Progenitor cell of endocrine pancreas (in vitro differentiated cells): ENCODE results near the gene DGKG. TPM values are rescaled to one million over a fixed set of nuclear protein-coding genes. Genes with fewer than 3 reads are reported as not detected.

Experiments used
- DNase-seq: peaks from one replicate; pipeline ENCODE4 v3.0.0; 2021; ENCODE audit warnings: low spot score; ENCODE audit not compliant: unreplicated experiment
- H3K27ac Mint-ChIP-seq: 2 replicates; pipeline ENCODE4 v1.8.0; 2021; ENCODE audit warnings: mild to moderate bottlenecking, moderate library complexity, mixed read lengths
- H3K27me3 Mint-ChIP-seq: 2 replicates; pipeline ENCODE4 v1.8.0; 2021; ENCODE audit warnings: mixed read lengths
- H3K36me3 Mint-ChIP-seq: 2 replicates; pipeline ENCODE4 v1.8.0; 2022; ENCODE audit warnings: mixed read lengths; ENCODE audit not compliant: insufficient read depth
- H3K4me1 Mint-ChIP-seq: 2 replicates; pipeline ENCODE4 v1.8.0; 2021; ENCODE audit warnings: low read depth, mixed read lengths
- H3K4me3 Mint-ChIP-seq: 2 replicates; pipeline ENCODE4 v1.8.0; 2021; ENCODE audit warnings: low read depth, mild to moderate bottlenecking, moderate library complexity, mixed read lengths
- H3K9me3 Mint-ChIP-seq: 2 replicates; pipeline ENCODE4 v1.8.0; 2021; ENCODE audit warnings: low read depth, mixed read lengths
- total RNA-seq: library from RNA; stranded (reverse); gene quantifications from 2 replicates; pipeline ENCODE4 v1.2.1, GENCODE V29; 2021
- TF ChIP-seq, protein P1 (sequence below): fragments of 200-600 bp; sonication (generic); IDR thresholded peaks from one replicate; pipeline ENCODE4 v1.5.0; 2021; ENCODE audit warnings: antibody characterized with exemption, mild to moderate bottlenecking; ENCODE audit not compliant: unreplicated experiment

Gene DGKG
- total RNA-seq, 1 donor from 2014 or later = 0.17 TPM

GRCh38 chr3:186383026-186383993 lies 21.3 kb upstream of the DGKG start:
- DNase-seq = no peak
- TF ChIP-seq, protein P1, sequence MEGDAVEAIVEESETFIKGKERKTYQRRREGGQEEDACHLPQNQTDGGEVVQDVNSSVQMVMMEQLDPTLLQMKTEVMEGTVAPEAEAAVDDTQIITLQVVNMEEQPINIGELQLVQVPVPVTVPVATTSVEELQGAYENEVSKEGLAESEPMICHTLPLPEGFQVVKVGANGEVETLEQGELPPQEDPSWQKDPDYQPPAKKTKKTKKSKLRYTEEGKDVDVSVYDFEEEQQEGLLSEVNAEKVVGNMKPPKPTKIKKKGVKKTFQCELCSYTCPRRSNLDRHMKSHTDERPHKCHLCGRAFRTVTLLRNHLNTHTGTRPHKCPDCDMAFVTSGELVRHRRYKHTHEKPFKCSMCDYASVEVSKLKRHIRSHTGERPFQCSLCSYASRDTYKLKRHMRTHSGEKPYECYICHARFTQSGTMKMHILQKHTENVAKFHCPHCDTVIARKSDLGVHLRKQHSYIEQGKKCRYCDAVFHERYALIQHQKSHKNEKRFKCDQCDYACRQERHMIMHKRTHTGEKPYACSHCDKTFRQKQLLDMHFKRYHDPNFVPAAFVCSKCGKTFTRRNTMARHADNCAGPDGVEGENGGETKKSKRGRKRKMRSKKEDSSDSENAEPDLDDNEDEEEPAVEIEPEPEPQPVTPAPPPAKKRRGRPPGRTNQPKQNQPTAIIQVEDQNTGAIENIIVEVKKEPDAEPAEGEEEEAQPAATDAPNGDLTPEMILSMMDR = no peak
- peaks cover 4% of the 10 kb centered on the region for H3K9me3 Mint-ChIP-seq
- H3K4me3 Mint-ChIP-seq = no peak overlapping the region
- H3K36me3 Mint-ChIP-seq = no peaks in the 10 kb centered on the region
- peak overlapping the region; percentile 82 for H3K27ac Mint-ChIP-seq
- H3K4me1 Mint-ChIP-seq = peaks cover 17% of the 10 kb centered on the region
- H3K27me3 Mint-ChIP-seq = peaks cover 46% of the 10 kb centered on the region

DNA sequence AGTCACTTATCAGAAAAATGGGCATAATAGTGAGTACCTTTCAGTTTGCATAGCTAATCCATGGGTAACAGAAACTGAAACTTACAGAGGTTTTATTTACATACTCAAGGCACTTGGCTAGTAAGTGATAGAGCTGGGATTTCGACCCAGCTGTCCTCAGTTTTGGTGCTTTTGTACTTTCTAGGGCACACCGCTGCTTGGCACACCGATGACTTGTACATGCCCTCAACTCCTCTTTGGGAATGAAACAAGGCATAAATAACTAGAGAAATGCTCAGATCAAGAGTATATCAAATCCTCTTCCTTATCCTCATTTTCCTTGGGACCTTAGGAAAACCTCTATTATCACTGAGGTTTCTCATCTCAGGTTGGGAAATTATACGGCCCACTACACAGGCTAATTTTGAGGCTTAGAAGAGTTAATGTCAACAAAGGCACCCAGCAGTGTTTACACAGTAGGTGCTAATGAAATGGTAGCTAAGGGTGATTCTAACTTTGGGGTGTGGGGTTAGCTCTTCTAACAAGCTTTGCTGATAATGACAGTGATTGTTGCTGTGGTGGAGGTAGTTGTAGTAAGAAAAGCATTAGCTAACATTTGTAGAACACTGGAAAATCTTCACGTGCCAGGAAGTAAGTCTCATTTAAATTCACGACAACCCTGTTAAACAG lies 20.3 kb upstream of the DGKG start:
- H3K4me1 Mint-ChIP-seq = peaks cover 17% of the 10 kb centered on the region
- no peaks in the 10 kb centered on the region for H3K36me3 Mint-ChIP-seq
- no peak overlapping the region for H3K27ac Mint-ChIP-seq
- H3K4me3 Mint-ChIP-seq = peak overlapping the region; percentile 6
- DNase-seq = no peak
- peaks cover 7% of the 10 kb centered on the region for H3K9me3 Mint-ChIP-seq
- TF ChIP-seq, protein P1 = no peak
- H3K27me3 Mint-ChIP-seq = peaks cover 51% of the 10 kb centered on the region

DNA sequence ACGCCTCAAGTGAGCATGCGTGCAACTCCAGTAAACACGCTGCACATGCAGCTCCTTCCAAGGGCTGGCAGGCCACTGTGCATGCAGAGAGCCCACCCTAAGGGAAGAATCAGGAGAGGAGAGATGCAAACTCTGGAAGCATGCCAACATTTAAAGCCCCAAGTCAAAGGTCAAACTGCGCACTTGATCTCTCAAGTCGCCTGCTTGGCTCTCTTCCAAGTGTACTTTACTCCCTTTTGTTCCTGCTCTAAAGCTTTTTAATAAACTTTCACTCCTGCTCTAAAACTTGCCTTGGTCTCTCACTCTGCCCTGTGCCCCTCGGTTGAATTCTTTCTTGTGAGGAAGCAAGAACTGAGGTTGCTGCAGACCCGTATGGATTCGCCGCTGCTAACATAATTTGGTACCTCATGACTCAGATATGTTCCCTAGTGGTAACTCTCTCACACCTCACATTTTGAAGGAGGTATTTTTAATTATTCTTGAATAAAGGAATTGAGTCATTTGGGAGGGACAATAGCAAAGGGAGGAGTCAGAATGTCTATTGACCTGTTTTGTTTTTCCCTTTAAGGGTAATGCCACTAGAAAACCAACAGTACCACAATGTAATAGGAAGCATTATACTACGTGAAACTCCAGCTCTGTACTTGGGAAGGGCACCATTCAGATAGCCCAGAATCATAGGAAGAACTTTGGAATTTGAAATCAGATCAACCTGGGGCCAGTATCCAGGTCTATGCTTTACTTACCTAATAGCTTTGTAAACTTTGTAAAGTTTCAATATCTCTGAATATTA lies 19.6 kb upstream of the DGKG start:
- no peak overlapping the region for H3K27ac Mint-ChIP-seq

GRCh38 chr3:186380622-186381380 lies 18.8 kb upstream of the DGKG start:
- no peak for DNase-seq
- Mint-ChIP-seq H3K4me3 (no peak overlapping the region), H3K36me3 (no peaks in the 10 kb centered on the region), H3K27me3 (peaks cover 56% of the 10 kb centered on the region), H3K9me3 (peaks cover 7% of the 10 kb centered on the region), H3K4me1 (peaks cover 24% of the 10 kb centered on the region), H3K27ac (no peak overlapping the region)
- TF ChIP-seq, protein P1 = no peak

More for the DNA sequence above, 19.6 kb upstream of the DGKG start:
- TF ChIP-seq, protein P1 = no peak
- no peaks in the 10 kb centered on the region for H3K36me3 Mint-ChIP-seq
- peaks cover 54% of the 10 kb centered on the region for H3K27me3 Mint-ChIP-seq
- H3K4me1 Mint-ChIP-seq = peaks cover 17% of the 10 kb centered on the region
- DNase-seq = no peak
- H3K4me3 Mint-ChIP-seq = no peak overlapping the region
- peaks cover 7% of the 10 kb centered on the region for H3K9me3 Mint-ChIP-seq
